Endothelial cell of umbilical vein (primary cell): ENCODE results near the gene CABCOCO1. TPM values are rescaled to one million over a fixed set of nuclear protein-coding genes. Genes with fewer than 3 reads are reported as not detected.
"Not testable (repeated sequence)": the region's sequence is repeated elsewhere in the genome, so short reads cannot be mapped to it uniquely, and the experiment has no call there.

Experiments
- BruUV-seq: library from RNA; stranded (reverse); fragments of 400-500 nt; replicated peaks from 2 replicates; lab custom pipeline; 2021; lab: Mats Ljungman, UMichigan
- CTCF ChIA-PET: fragments of 300-600, 350-600 bp; sonication (Branson Sonifier 250); formaldehyde crosslinking; loops from one replicate; lab custom pipeline; 2021; ENCODE audit warnings: antibody characterized with exemption, inconsistent platforms; lab: Charles Lee
- POLR2A ChIA-PET: fragments of 300-600, 350-600 bp; sonication (Branson Sonifier 250); formaldehyde crosslinking; loops from one replicate; lab custom pipeline; 2021; ENCODE audit warnings: antibody characterized with exemption, inconsistent platforms; lab: Charles Lee
- DNase-seq: peaks from one replicate; pipeline ENCODE4 v3.0.0-alpha.2; 2011; ENCODE audit warnings: low read depth, low spot score
- FAIRE-seq: peaks from 2 replicates; lab custom pipeline; 2011; peaks lifted over from hg19 to GRCh38; lab: Jason Lieb, UNC
- H2AFZ ChIP-seq: 2 replicates; pipeline ENCODE4 v1.6.0; 2012; ENCODE audit warnings: low read depth, low read length, control low read depth, inconsistent platforms
- H3K27ac ChIP-seq: 2 replicates; pipeline ENCODE4 v1.5.1; 2011; ENCODE audit warnings: low read depth, mild to moderate bottlenecking, control low read depth, low read length, moderate library complexity; ENCODE audit not compliant: insufficient read depth
- H3K27me3 ChIP-seq, 2 experiments: 2 replicates each; pipeline versions ENCODE4 v1.6.0 to v1.6.1; 2011; ENCODE audit warnings: low read length in 2 of 2, mixed read lengths in 1 of 2; ENCODE audit not compliant: control insufficient read depth in 2 of 2, insufficient read depth in 2 of 2
- H3K36me3 ChIP-seq, 2 experiments: 2 replicates in 1 of 2; 3 replicates in 1 of 2; pipeline ENCODE4 v1.5.1; 2011; ENCODE audit warnings: low read length in 2 of 2, mild to moderate bottlenecking in 1 of 2, moderate library complexity in 1 of 2; ENCODE audit not compliant: control insufficient read depth in 2 of 2, insufficient read depth in 2 of 2; ENCODE audit errors: extremely low read depth in 1 of 2
- H3K4me1 ChIP-seq: 3 replicates; pipeline ENCODE4 v1.5.1; 2011; ENCODE audit warnings: mild to moderate bottlenecking, low read length; ENCODE audit not compliant: control insufficient read depth, insufficient read depth; ENCODE audit errors: extremely low read depth
- H3K4me2 ChIP-seq: 2 replicates; pipeline ENCODE4 v1.6.1; 2011; ENCODE audit warnings: low read length, control low read depth, mixed read lengths; ENCODE audit not compliant: insufficient read depth
- H3K4me3 ChIP-seq, 3 experiments: fragments of 200-600 bp in 1 of 3; sonication (generic), shearing (Covaris generic) in 1 of 3; replicated peaks in 1 of 3; 2 replicates each; pipeline ENCODE4 v1.5.1; 2011 to 2016; ENCODE audit warnings: control low read depth in 3 of 3, low read length in 3 of 3, mild to moderate bottlenecking in 2 of 3, inconsistent platforms in 1 of 3, low read depth in 1 of 3, moderate library complexity in 1 of 3; ENCODE audit not compliant: insufficient read depth in 1 of 3
- H3K79me2 ChIP-seq: 2 replicates; pipeline ENCODE4 v1.6.0; 2012; ENCODE audit warnings: low read length, inconsistent platforms; ENCODE audit not compliant: control insufficient read depth, insufficient read depth
- H3K9ac ChIP-seq: replicated peaks from 2 replicates; pipeline ENCODE3; 2011; ENCODE audit warnings: low read length, control low read depth; ENCODE audit not compliant: insufficient read depth; ENCODE audit errors: extremely low read depth
- H3K9me1 ChIP-seq: replicated peaks from 3 replicates; pipeline ENCODE4 v1.6.0; 2011; ENCODE audit warnings: mild to moderate bottlenecking, low read length; ENCODE audit not compliant: control insufficient read depth, insufficient read depth; ENCODE audit errors: extremely low read depth
- H3K9me3 ChIP-seq: replicated peaks from 2 replicates; pipeline ENCODE4 v1.5.1; 2012; ENCODE audit warnings: low read length, inconsistent platforms; ENCODE audit not compliant: control insufficient read depth, insufficient read depth
- H4K20me1 ChIP-seq: replicated peaks from 2 replicates; pipeline ENCODE3; 2011; ENCODE audit warnings: mild to moderate bottlenecking, low read length; ENCODE audit not compliant: control insufficient read depth, insufficient read depth; ENCODE audit errors: extremely low read depth
- EZH2 ChIP-seq: IDR thresholded peaks from 2 replicates; pipeline ENCODE4 v1.6.1; 2012; ENCODE audit warnings: borderline replicate concordance, low read depth, mild to moderate bottlenecking, moderate library complexity, low read length, inconsistent platforms; ENCODE audit not compliant: severe bottlenecking
- FOS ChIP-seq: IDR thresholded peaks from 2 replicates; pipeline ENCODE4 v1.6.1; 2011; ENCODE audit warnings: mild to moderate bottlenecking, low read length, moderate library complexity, borderline replicate concordance; ENCODE audit not compliant: insufficient read depth
- GATA2 ChIP-seq: IDR thresholded peaks from 2 replicates; pipeline ENCODE4 v1.7.0; 2011; ENCODE audit warnings: low read depth, mild to moderate bottlenecking, moderate library complexity, mixed read lengths, low read length; ENCODE audit not compliant: insufficient read length, insufficient read depth
- JUN ChIP-seq: IDR thresholded peaks from 2 replicates; pipeline ENCODE4 v1.6.1; 2011; ENCODE audit warnings: borderline replicate concordance, low read depth; ENCODE audit not compliant: insufficient read length, insufficient read depth
- MYC ChIP-seq: IDR thresholded peaks from one replicate; pipeline ENCODE4 v1.6.1; 2011; ENCODE audit warnings: mild to moderate bottlenecking, low read depth, low read length
- dilution Hi-C: fragments of 300-500 bp; cut with MboI; formaldehyde crosslinking; loops from one replicate; pipeline ENCODE4 v1.15.0; 2019; ENCODE audit warnings: low sequenced_read_pairs; ENCODE audit not compliant: extremely low pct_ligation_motif_present
- intact Hi-C: fragments of 100-400 bp; cut with micrococcal nuclease; formaldehyde crosslinking; loops from one replicate; pipeline ENCODE4 v1.10.0; 2022
- polyA plus RNA-seq, 4 experiments: library from polyadenylated mRNA; depleted of rRNA in 3 of 4; stranded (reverse) in 3 of 4; unstranded in 1 of 4; fragments of >200 nt; gene quantifications; 2 replicates each; pipeline versions ENCODE4 v1.2.1 to v1.2.3, GENCODE V29; 2011 to 2012; ENCODE audit warnings: missing spikeins in 1 of 4
- total RNA-seq: library from RNA; stranded (reverse); gene quantifications from 2 replicates; pipeline ENCODE4 v1.2.3, GENCODE V29; 2021
- TF ChIP-seq, protein P1 (sequence below): IDR thresholded peaks from 2 replicates; pipeline ENCODE4 v1.6.1; 2011; ENCODE audit not compliant: insufficient read depth, insufficient read length
- TF ChIP-seq, protein P2 (sequence below), 2 donors: IDR thresholded peaks; 1 replicate in 1 of 2; 2 replicates in 1 of 2; pipeline ENCODE4 v1.5.1; 2011; ENCODE audit warnings: low read length in 2 of 2, mild to moderate bottlenecking in 2 of 2, moderate library complexity in 2 of 2, control low read depth in 1 of 2, inconsistent platforms in 1 of 2, low read depth in 1 of 2; ENCODE audit not compliant: insufficient read depth in 1 of 2; ENCODE audit errors: extremely low read depth in 1 of 2

CABCOCO1 gene
- total and polyA plus RNA-seq, 2 donors (not counting 3 experiments of a cell fraction or from before 2014, with no cell fraction given), result 0.06 to 1.3 TPM

DNA sequence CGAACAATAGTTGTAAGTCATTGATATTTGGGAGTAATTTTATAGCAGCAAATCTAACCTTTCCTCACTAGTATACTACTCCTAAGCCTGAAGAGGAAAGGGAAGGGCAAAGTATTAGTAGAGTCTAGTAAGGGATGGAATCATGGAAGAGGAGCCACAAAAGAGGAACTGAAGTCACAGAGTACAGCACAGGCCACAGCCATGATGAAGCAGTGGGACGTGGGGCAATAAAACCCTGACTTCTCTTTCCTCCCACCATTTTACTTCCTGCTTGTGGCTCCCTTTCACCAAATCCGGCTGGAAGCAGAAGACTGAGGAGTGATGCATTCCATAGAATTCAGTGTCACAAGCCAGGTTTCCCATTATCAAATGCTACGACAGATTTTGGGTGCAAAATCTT, 58.7 kb downstream of the CABCOCO1 start:
- no peak for FAIRE-seq

DNA sequence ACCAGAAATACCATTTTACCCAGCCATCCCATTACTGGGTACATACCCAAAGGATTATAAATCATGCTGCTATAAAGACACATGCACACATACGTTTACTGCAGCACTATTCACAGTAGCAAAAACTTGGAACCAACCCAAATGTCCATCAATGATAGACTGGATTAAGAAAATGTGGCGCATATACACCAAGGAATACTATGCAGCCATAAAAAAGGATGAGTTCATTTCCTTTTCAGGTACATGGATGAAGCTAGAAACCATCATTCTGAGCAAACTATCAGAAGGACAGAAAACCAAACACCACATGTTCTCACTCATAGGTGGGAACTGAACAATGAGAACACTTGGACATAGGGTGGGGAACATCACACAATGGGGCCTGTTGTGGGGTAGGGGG, 62.5 kb downstream of the CABCOCO1 start:
- dilution Hi-C loops, H4K20me1 ChIP-seq, BruUV-seq, H3K9ac ChIP-seq, H3K9me1 ChIP-seq, H3K27me3 ChIP-seq, POLR2A ChIA-PET, H3K4me2 ChIP-seq, H3K4me1 ChIP-seq, H3K27ac ChIP-seq, DNase-seq, CTCF ChIA-PET, FAIRE-seq, intact Hi-C loops, H3K9me3 ChIP-seq, H3K36me3 ChIP-seq, H3K79me2 ChIP-seq, H3K4me3 ChIP-seq, H2AFZ ChIP-seq: not testable (repeated sequence)

More for the DNA sequence above, 58.7 kb downstream of the CABCOCO1 start:
- no peaks in the 10 kb centered on the region for H3K9me1 ChIP-seq
- no peak for DNase-seq
- H3K4me2 ChIP-seq, result no peak overlapping the region
- H3K9ac ChIP-seq, result no peak overlapping the region
- no peaks in the 10 kb centered on the region for H3K4me1 ChIP-seq
- BruUV-seq, result no TSS peak
- no peaks in the 10 kb centered on the region for H3K9me3 ChIP-seq
- no peaks in the 10 kb centered on the region for H3K27me3 ChIP-seq
- no peak overlapping the region for H3K27ac ChIP-seq
- H3K4me3 ChIP-seq, result no peak overlapping the region
- H2AFZ ChIP-seq, result no peak overlapping the region
- dilution Hi-C loops (no loop called here), intact Hi-C loops (no loop called here)
- no peaks in the 10 kb centered on the region for H4K20me1 ChIP-seq
- no peaks in the 10 kb centered on the region for H3K79me2 ChIP-seq
- H3K36me3 ChIP-seq, result no peaks in the 10 kb centered on the region
- POLR2A ChIA-PET, result no interaction called here
- TF ChIP-seq JUN (no peak), FOS (no peak), MYC (no peak), EZH2 (no peak), GATA2 (no peak)
- TF ChIP-seq, protein P1, sequence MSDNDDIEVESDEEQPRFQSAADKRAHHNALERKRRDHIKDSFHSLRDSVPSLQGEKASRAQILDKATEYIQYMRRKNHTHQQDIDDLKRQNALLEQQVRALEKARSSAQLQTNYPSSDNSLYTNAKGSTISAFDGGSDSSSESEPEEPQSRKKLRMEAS, result no peak
- TF ChIP-seq, protein P2, sequence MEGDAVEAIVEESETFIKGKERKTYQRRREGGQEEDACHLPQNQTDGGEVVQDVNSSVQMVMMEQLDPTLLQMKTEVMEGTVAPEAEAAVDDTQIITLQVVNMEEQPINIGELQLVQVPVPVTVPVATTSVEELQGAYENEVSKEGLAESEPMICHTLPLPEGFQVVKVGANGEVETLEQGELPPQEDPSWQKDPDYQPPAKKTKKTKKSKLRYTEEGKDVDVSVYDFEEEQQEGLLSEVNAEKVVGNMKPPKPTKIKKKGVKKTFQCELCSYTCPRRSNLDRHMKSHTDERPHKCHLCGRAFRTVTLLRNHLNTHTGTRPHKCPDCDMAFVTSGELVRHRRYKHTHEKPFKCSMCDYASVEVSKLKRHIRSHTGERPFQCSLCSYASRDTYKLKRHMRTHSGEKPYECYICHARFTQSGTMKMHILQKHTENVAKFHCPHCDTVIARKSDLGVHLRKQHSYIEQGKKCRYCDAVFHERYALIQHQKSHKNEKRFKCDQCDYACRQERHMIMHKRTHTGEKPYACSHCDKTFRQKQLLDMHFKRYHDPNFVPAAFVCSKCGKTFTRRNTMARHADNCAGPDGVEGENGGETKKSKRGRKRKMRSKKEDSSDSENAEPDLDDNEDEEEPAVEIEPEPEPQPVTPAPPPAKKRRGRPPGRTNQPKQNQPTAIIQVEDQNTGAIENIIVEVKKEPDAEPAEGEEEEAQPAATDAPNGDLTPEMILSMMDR (IDR thresholded peaks at IDR 0.05; ENCODE audit: extremely low read depth in 1 of 2, insufficient read depth in 1 of 2, low read depth in 1 of 2, low read length in 2 of 2), result no peak
- CTCF ChIA-PET, result no interaction called here
